Transverse colon (tissue), 4 donors: Measurements from ENCODE around the gene BNIP3.

ENCODE experiments used
- CTCF ChIP-seq, 5 experiments: fragments of 200-600 bp in 3 of 5; fragments of 450-650 bp in 2 of 5; sonication (generic) in 3 of 5; IDR thresholded peaks; 1 replicate in 2 of 5; 2 replicates in 3 of 5; pipeline ENCODE4 v1.5.1; 2016 to 2017; ENCODE audit warnings: antibody characterized with exemption in 5 of 5, inconsistent platforms in 3 of 5, mild to moderate bottlenecking in 2 of 5, moderate library complexity in 1 of 5
- POLR2AphosphoS5 ChIP-seq, 3 donors: sonication (generic); formaldehyde crosslinking; IDR thresholded peaks; one replicate each; pipeline ENCODE4 v1.6.1; 2016; ENCODE audit warnings: antibody characterized with exemption in 3 of 3

GRCh38 chr10:131925716-131926115, 56.0 kb downstream of the BNIP3 start:
- TF ChIP-seq CTCF (IDR thresholded peaks at IDR 0.05) (no peak), POLR2AphosphoS5 (IDR thresholded peaks at IDR 0.05) (no peak)
